Measurements from ENCODE around the gene NFE2L1.

GRCh38 chr17:48023400-48024148 lies 24.6 kb upstream of the NFE2L1 start:
- TF ChIP-seq CTCF (IDR thresholded peaks at IDR 0.05 in 2 of 3, conservative IDR thresholded peaks at IDR 0.05 in 1 of 3; ENCODE audit: insufficient read depth in 2 of 3, low read depth in 1 of 3, low read length in 3 of 3): no peak
- TF ChIP-seq SETDB1 (IDR thresholded peaks at IDR 0.05; ENCODE audit: low read length): no peak
- TF ChIP-seq KDM4B (IDR thresholded peaks at IDR 0.05; ENCODE audit: borderline replicate concordance in 2 of 2, low read depth in 1 of 2): no peak
- TF ChIP-seq POLR2A (conservative IDR thresholded peaks at IDR 0.05): no peak
- TF ChIP-seq REST (IDR thresholded peaks at IDR 0.05; ENCODE audit: borderline replicate concordance): no peak
- TF ChIP-seq REST (CRISPR knock-in tag; IDR thresholded peaks at IDR 0.05; ENCODE audit: low read depth): no peak
- no peak for TF ChIP-seq TEAD4 (IDR thresholded peaks at IDR 0.05; ENCODE audit: low read length)
- TF ChIP-seq TEAD4 (CRISPR knock-in tag; IDR thresholded peaks at IDR 0.05; ENCODE audit: borderline replicate concordance): no peak
- no peak for TF ChIP-seq CREB1 (IDR thresholded peaks at IDR 0.05)
- TF ChIP-seq CREB1 (CRISPR knock-in tag; IDR thresholded peaks at IDR 0.05): no peak
- no peak for TF ChIP-seq SIN3A (IDR thresholded peaks at IDR 0.05; ENCODE audit: borderline replicate concordance in 2 of 2, control insufficient read depth in 1 of 2, low read depth in 2 of 2, low read length in 2 of 2)
- TF ChIP-seq ZNF263 (CRISPR knock-in tag; IDR thresholded peaks at IDR 0.05; ENCODE audit: borderline replicate concordance): no peak
- TF ChIP-seq FOXK1 (CRISPR knock-in tag; IDR thresholded peaks at IDR 0.05; ENCODE audit: borderline replicate concordance): no peak
- no peak for TF ChIP-seq TRIM28 (IDR thresholded peaks at IDR 0.05)
- TF ChIP-seq EP300 (IDR thresholded peaks at IDR 0.05; ENCODE audit: low read length): no peak
- TF ChIP-seq USF1 (CRISPR knock-in tag; IDR thresholded peaks at IDR 0.05): no peak
